GM19328 (cell line): ENCODE data around the gene CROCC.
"Not testable (repeated sequence)": the region's sequence is repeated elsewhere in the genome, so short reads cannot be mapped to it uniquely, and the experiment has no call there.

Experiments
- ATAC-seq: cut with Tn5 transposase; IDR thresholded peaks from one replicate; pipeline ENCODE4 v1.9.1; 2021; ENCODE audit warnings: mild to moderate bottlenecking, moderate library complexity; ENCODE audit not compliant: unreplicated experiment

The CROCC gene

GRCh38 chr1:16913833-16914662 is 7.7 kb upstream of the CROCC start:
- ATAC-seq: peak; percentile 91

GRCh38 chr1:16914928-16915626 is 6.7 kb upstream of the CROCC start:
- ATAC-seq: not testable (repeated sequence)

- ATAC-seq: no peak
Observed at GRCh38 chr1:16915627-16915973, 6.1 kb upstream of the CROCC start.

GRCh38 chr1:16916036-16916880 is 5.5 kb upstream of the CROCC start:
- not testable (repeated sequence) for ATAC-seq

GRCh38 chr1:16918371-16918770 is 3.4 kb upstream of the CROCC start:
- no peak for ATAC-seq

- not testable (repeated sequence) for ATAC-seq
Observed at GRCh38 chr1:16918936-16919665, 2.6 kb upstream of the CROCC start.

GRCh38 chr1:16920951-16921350 is 780 bp upstream of the CROCC start:
- ATAC-seq: no peak

GRCh38 chr1:16922466-16922865 is 735 bp downstream of the CROCC start:
- no peak for ATAC-seq

- ATAC-seq: no peak
Observed at GRCh38 chr1:16922885-16923431, 1.2 kb downstream of the CROCC start.

GRCh38 chr1:16924216-16924918 is 2.6 kb downstream of the CROCC start:
- ATAC-seq: no peak

- no peak for ATAC-seq
Observed at GRCh38 chr1:16924919-16925477, 3.3 kb downstream of the CROCC start.

GRCh38 chr1:16925635-16926490 is 4.1 kb downstream of the CROCC start:
- no peak for ATAC-seq

- ATAC-seq: no peak
Observed at GRCh38 chr1:16926491-16927073, 4.9 kb downstream of the CROCC start.

GRCh38 chr1:16927256-16927655 is 5.5 kb downstream of the CROCC start:
- ATAC-seq: no peak

- no peak for ATAC-seq
Observed at GRCh38 chr1:16927711-16928485, 6.2 kb downstream of the CROCC start.

GRCh38 chr1:16929146-16930041 is 7.7 kb downstream of the CROCC start:
- ATAC-seq: not testable (repeated sequence)
